Duodenal mucosa (tissue), 2 donors: ENCODE data around the gene MAGEA4.

ENCODE experiments used
- H3K27ac ChIP-seq: one replicate; pipeline ENCODE4 v1.7.0; 2013; ENCODE audit warnings: low read depth, low read length
- H3K27me3 ChIP-seq, 2 donors: one replicate each; pipeline ENCODE4 v1.7.0; 2013; ENCODE audit warnings: low read length in 2 of 2, control low read depth in 1 of 2; ENCODE audit not compliant: insufficient read depth in 2 of 2, control insufficient read depth in 1 of 2
- H3K36me3 ChIP-seq, 2 donors: one replicate each; pipeline ENCODE4 v1.7.0; 2013; ENCODE audit warnings: low read length in 2 of 2, control low read depth in 1 of 2; ENCODE audit not compliant: insufficient read depth in 2 of 2, control insufficient read depth in 1 of 2
- H3K4me1 ChIP-seq, 2 donors: one replicate each; pipeline ENCODE4 v1.7.0; 2013; ENCODE audit warnings: low read length in 2 of 2, control low read depth in 1 of 2; ENCODE audit not compliant: insufficient read depth in 2 of 2, control insufficient read depth in 1 of 2
- H3K4me3 ChIP-seq, 2 donors: one replicate each; pipeline ENCODE4 v1.7.0; 2013; ENCODE audit warnings: low read length in 2 of 2, low read depth in 1 of 2
- H3K9ac ChIP-seq, 2 donors: one replicate each; pipeline ENCODE4 v1.7.0; 2013; ENCODE audit warnings: low read length in 2 of 2, low read depth in 1 of 2
- H3K9me3 ChIP-seq, 2 donors: one replicate each; pipeline ENCODE4 v1.7.0; 2013; ENCODE audit warnings: low read length in 2 of 2, control low read depth in 1 of 2; ENCODE audit not compliant: control insufficient read depth in 1 of 2

MAGEA4 gene

GRCh38 chrX:151970661-151971060, 58.0 kb downstream of the MAGEA4 start:
- H3K4me1 ChIP-seq: no peaks in the 10 kb centered on the region
- H3K9ac ChIP-seq: no peak overlapping the region
- no peak overlapping the region for H3K4me3 ChIP-seq
- no peak overlapping the region for H3K27ac ChIP-seq
- H3K9me3 ChIP-seq: no peaks in the 10 kb centered on the region
- no peaks in the 10 kb centered on the region for H3K27me3 ChIP-seq
- H3K36me3 ChIP-seq: peaks cover 0 to 14% of the 10 kb centered on the region in 2 donors

- no peaks in the 10 kb centered on the region for H3K27me3 ChIP-seq
- no peak overlapping the region for H3K27ac ChIP-seq
- H3K4me1 ChIP-seq: no peaks in the 10 kb centered on the region
- H3K9me3 ChIP-seq: no peaks in the 10 kb centered on the region
- H3K36me3 ChIP-seq: peaks cover 0 to 14% of the 10 kb centered on the region in 2 donors
- H3K4me3 ChIP-seq: peak overlapping the region; percentile 65 to 69
- peak overlapping the region; percentile 38 to 57 for H3K9ac ChIP-seq
Observed at GRCh38 chrX:151973060-151973661, 60.5 kb downstream of the MAGEA4 start.

GRCh38 chrX:151973851-151974335, 61.2 kb downstream of the MAGEA4 start:
- Histone ChIP-seq H3K27ac (no peak overlapping the region), H3K4me3 (peak overlapping the region; percentile 65 to 69), H3K27me3 (no peaks in the 10 kb centered on the region), H3K4me1 (no peaks in the 10 kb centered on the region), H3K9ac (peak overlapping the region; percentile 38 to 57), H3K36me3 (peaks cover 0 to 9% of the 10 kb centered on the region in 2 donors), H3K9me3 (no peaks in the 10 kb centered on the region)
